ENCODE measurements around the gene RASA3. TPM values are rescaled to one million over a fixed set of nuclear protein-coding genes. Genes with fewer than 3 reads are reported as not detected.

Gene RASA3
- total RNA-seq, 1 donor from 2014 or later = 41.1 TPM

DNA sequence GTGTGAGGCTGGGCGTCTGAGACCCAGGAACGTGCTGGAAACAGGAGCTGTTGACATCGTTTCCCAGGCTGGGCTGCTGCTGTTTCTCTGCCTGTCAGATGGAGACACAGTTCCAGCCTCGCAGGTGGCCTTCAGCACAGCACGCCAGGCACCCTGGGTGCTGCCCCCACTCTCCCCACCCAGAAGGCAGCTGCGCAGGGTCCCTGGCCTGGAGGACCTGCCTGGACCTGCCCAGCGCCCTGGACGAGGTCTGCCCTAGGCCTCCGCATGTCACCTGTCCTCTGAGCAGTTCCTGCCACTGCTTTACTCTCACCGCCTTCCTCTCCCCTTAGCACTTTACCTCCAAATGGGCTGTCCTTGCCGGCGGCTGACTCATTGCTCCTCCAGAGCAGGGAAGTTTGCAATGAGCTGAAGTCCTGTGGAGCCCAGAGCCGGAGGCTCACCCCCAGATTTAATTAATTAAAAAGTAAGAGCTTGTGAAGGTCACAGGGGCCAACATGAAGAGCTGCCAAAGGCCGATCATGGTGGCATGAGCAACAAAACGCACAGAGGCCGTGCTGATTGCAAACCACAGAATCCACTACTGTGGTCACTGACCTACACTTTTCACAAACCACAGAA, 190.7 kb downstream of the RASA3 start:
- peaks cover 6% of the 10 kb centered on the region for H3K9me3 Mint-ChIP-seq (ENCODE audit: unreplicated experiment)
- Histone ChIP-seq H3K9me3 (ENCODE audit: insufficient read depth, low read depth, low read length) (no peaks in the 10 kb centered on the region), H3K27ac (ENCODE audit: low read depth, low read length) (no peak overlapping the region), H3K79me2 (ENCODE audit: insufficient read depth, low read length) (no peaks in the 10 kb centered on the region), H3K4me1 (ENCODE audit: insufficient read depth, low read length) (peaks cover 6% of the 10 kb centered on the region), H3K4me2 (ENCODE audit: low read length) (no peak overlapping the region), H2AFZ (ENCODE audit: low read depth, low read length) (no peak overlapping the region), H3K36me3 (ENCODE audit: insufficient read depth, low read length) (no peaks in the 10 kb centered on the region), H3K27me3 (ENCODE audit: insufficient read depth, low read length) (no peaks in the 10 kb centered on the region), H4K20me1 (ENCODE audit: insufficient read depth, low read length) (peaks cover 25% of the 10 kb centered on the region), H3K4me3 (ENCODE audit: insufficient read depth, low read depth, low read length) (no peak overlapping the region), H3K9ac (ENCODE audit: low read length) (no peak overlapping the region)
- H3K27ac Mint-ChIP-seq (ENCODE audit: unreplicated experiment) = peak overlapping the region; percentile 85
- DNase-seq (ENCODE audit: low read depth) (peak; percentile 80), FAIRE-seq (no peak)
- peaks cover 12% of the 10 kb centered on the region for H3K4me1 Mint-ChIP-seq (ENCODE audit: low read depth, unreplicated experiment)
- TF ChIP-seq, protein P1, sequence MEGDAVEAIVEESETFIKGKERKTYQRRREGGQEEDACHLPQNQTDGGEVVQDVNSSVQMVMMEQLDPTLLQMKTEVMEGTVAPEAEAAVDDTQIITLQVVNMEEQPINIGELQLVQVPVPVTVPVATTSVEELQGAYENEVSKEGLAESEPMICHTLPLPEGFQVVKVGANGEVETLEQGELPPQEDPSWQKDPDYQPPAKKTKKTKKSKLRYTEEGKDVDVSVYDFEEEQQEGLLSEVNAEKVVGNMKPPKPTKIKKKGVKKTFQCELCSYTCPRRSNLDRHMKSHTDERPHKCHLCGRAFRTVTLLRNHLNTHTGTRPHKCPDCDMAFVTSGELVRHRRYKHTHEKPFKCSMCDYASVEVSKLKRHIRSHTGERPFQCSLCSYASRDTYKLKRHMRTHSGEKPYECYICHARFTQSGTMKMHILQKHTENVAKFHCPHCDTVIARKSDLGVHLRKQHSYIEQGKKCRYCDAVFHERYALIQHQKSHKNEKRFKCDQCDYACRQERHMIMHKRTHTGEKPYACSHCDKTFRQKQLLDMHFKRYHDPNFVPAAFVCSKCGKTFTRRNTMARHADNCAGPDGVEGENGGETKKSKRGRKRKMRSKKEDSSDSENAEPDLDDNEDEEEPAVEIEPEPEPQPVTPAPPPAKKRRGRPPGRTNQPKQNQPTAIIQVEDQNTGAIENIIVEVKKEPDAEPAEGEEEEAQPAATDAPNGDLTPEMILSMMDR (IDR thresholded peaks at IDR 0.05; ENCODE audit: insufficient read depth, low read depth, low read length) = no peak
- no peak for TF ChIP-seq EZH2 (IDR thresholded peaks at IDR 0.05; ENCODE audit: insufficient read depth, low read length)
- H3K36me3 Mint-ChIP-seq (ENCODE audit: low read depth, unreplicated experiment) = peaks cover 30% of the 10 kb centered on the region
- H3K4me3 Mint-ChIP-seq (ENCODE audit: unreplicated experiment) = no peak overlapping the region
- no peaks in the 10 kb centered on the region for H3K27me3 Mint-ChIP-seq (ENCODE audit: low read depth, unreplicated experiment)

DNA sequence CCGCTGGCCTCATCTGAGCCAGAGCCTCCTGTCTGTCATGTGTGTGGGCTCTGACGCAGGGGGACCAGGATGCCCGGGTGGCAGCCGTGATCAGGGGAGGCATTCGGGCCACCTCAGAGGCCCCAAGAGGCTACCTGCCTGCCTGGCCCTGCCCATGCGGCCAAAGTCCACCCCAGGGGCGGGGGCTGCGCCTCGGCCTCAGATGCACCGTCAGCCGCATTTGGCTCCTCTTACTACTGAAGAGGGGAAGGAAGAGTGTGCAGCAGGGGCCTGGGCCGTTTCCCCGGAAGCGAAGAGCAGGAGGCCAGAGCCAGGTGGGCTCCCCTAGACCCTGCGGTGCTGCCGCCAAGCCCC, 192.5 kb downstream of the RASA3 start:
- Histone ChIP-seq H3K9me3 (ENCODE audit: insufficient read depth, low read depth, low read length) (no peaks in the 10 kb centered on the region), H3K79me2 (ENCODE audit: insufficient read depth, low read length) (no peaks in the 10 kb centered on the region), H3K4me3 (ENCODE audit: insufficient read depth, low read depth, low read length) (no peak overlapping the region), H3K4me1 (ENCODE audit: insufficient read depth, low read length) (peaks cover 6% of the 10 kb centered on the region), H4K20me1 (ENCODE audit: insufficient read depth, low read length) (peaks cover 21% of the 10 kb centered on the region), H3K36me3 (ENCODE audit: insufficient read depth, low read length) (no peaks in the 10 kb centered on the region), H3K27ac (ENCODE audit: low read depth, low read length) (no peak overlapping the region), H2AFZ (ENCODE audit: low read depth, low read length) (no peak overlapping the region), H3K9ac (ENCODE audit: low read length) (no peak overlapping the region), H3K4me2 (ENCODE audit: low read length) (no peak overlapping the region), H3K27me3 (ENCODE audit: insufficient read depth, low read length) (no peaks in the 10 kb centered on the region)
- peaks cover 6% of the 10 kb centered on the region for H3K9me3 Mint-ChIP-seq (ENCODE audit: unreplicated experiment)
- H3K4me3 Mint-ChIP-seq (ENCODE audit: unreplicated experiment) = no peak overlapping the region
- TF ChIP-seq, protein P1 (IDR thresholded peaks at IDR 0.05; ENCODE audit: insufficient read depth, low read depth, low read length) = no peak
- no peak for TF ChIP-seq EZH2 (IDR thresholded peaks at IDR 0.05; ENCODE audit: insufficient read depth, low read length)
- DNase-seq (ENCODE audit: low read depth) (no peak), FAIRE-seq (no peak)
- H3K4me1 Mint-ChIP-seq (ENCODE audit: low read depth, unreplicated experiment) = peaks cover 12% of the 10 kb centered on the region
- H3K27me3 Mint-ChIP-seq (ENCODE audit: low read depth, unreplicated experiment) = no peaks in the 10 kb centered on the region
- H3K36me3 Mint-ChIP-seq (ENCODE audit: low read depth, unreplicated experiment) = peaks cover 27% of the 10 kb centered on the region
- H3K27ac Mint-ChIP-seq (ENCODE audit: unreplicated experiment) = no peak overlapping the region

DNA sequence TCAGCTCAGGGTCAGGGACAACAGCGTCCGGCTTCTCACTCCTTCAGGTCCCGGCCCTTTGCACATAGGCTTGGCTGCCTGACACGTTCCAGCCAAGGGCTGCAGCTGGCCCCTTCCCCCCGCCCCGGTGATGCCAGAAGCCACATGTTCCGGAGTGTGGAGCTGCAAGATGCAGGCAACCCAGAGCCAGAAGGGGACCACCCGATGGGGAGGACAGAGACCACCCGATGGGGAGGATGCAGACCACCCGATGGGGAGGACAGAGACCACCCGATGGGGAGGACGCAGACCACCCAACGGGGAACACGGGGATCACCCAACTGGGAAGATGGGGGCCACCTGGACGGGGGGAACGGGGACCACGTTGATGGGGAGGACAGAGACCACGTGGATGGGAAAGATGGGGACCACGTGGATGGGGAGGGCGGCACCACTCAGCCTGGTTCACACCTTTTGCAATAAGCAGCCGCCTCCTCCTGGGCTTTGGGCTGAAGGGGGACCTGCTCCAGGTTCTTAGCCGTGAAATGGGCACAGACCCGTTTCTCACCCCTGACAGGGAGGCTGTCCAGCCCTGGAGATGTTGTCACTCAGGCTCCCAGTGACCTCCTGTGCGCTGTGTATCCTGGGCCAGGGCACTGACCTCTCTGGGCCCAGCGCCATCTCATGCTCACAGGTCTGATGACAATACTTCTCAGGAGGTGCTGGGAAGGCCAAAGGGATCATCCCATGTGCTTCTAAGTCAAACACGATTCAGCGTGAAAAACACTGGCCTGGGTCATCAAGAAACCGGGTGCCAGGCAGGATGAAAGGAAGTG, 193.1 kb downstream of the RASA3 start:
- H3K4me3 Mint-ChIP-seq (ENCODE audit: unreplicated experiment) = no peak overlapping the region
- peaks cover 6% of the 10 kb centered on the region for H3K9me3 Mint-ChIP-seq (ENCODE audit: unreplicated experiment)
- H3K27me3 Mint-ChIP-seq (ENCODE audit: low read depth, unreplicated experiment) = no peaks in the 10 kb centered on the region
- no peak overlapping the region for H2AFZ ChIP-seq (ENCODE audit: low read depth, low read length)
- no peaks in the 10 kb centered on the region for H3K27me3 ChIP-seq (ENCODE audit: insufficient read depth, low read length)
- no peak overlapping the region for H3K27ac ChIP-seq (ENCODE audit: low read depth, low read length)
- no peaks in the 10 kb centered on the region for H3K79me2 ChIP-seq (ENCODE audit: insufficient read depth, low read length)
- H3K4me1 Mint-ChIP-seq (ENCODE audit: low read depth, unreplicated experiment) = peaks cover 12% of the 10 kb centered on the region
- H3K4me2 ChIP-seq (ENCODE audit: low read length) = no peak overlapping the region
- peaks cover 19% of the 10 kb centered on the region for H4K20me1 ChIP-seq (ENCODE audit: insufficient read depth, low read length)
- H3K9ac ChIP-seq (ENCODE audit: low read length) = no peak overlapping the region
- TF ChIP-seq EZH2 (IDR thresholded peaks at IDR 0.05; ENCODE audit: insufficient read depth, low read length) = no peak
- TF ChIP-seq, protein P1 (IDR thresholded peaks at IDR 0.05; ENCODE audit: insufficient read depth, low read depth, low read length) = no peak
- H3K4me3 ChIP-seq (ENCODE audit: insufficient read depth, low read depth, low read length) = no peak overlapping the region
- DNase-seq (ENCODE audit: low read depth) (no peak), FAIRE-seq (no peak)
- H3K27ac Mint-ChIP-seq (ENCODE audit: unreplicated experiment) = no peak overlapping the region
- H3K36me3 Mint-ChIP-seq (ENCODE audit: low read depth, unreplicated experiment) = peaks cover 26% of the 10 kb centered on the region
- no peaks in the 10 kb centered on the region for H3K36me3 ChIP-seq (ENCODE audit: insufficient read depth, low read length)
- H3K9me3 ChIP-seq (ENCODE audit: insufficient read depth, low read depth, low read length) = no peaks in the 10 kb centered on the region
- peaks cover 6% of the 10 kb centered on the region for H3K4me1 ChIP-seq (ENCODE audit: insufficient read depth, low read length)

Data from astrocyte (in vitro differentiated cells and primary cell).